ENCODE measurements around the gene ZSCAN10.

ZSCAN10 gene

GRCh38 chr16:3133844-3134243 lies 34.8 kb upstream of the ZSCAN10 start:
- no peak for DNase-seq

- peak; percentile 31 for DNase-seq
Measured at GRCh38 chr16:3131755-3132377, 32.8 kb upstream of the ZSCAN10 start.

- peak; percentile 75 for DNase-seq
Measured at GRCh38 chr16:3129137-3130131, 30.3 kb upstream of the ZSCAN10 start.

GRCh38 chr16:3127745-3128144 lies 28.7 kb upstream of the ZSCAN10 start:
- DNase-seq, result no peak

- peak; percentile 96 for DNase-seq
Measured at GRCh38 chr16:3123986-3124886, 25.1 kb upstream of the ZSCAN10 start.

- DNase-seq, result no peak
Measured at GRCh38 chr16:3122926-3123570, 24.0 kb upstream of the ZSCAN10 start.

GRCh38 chr16:3121851-3122467 lies 22.9 kb upstream of the ZSCAN10 start:
- DNase-seq, result no peak

- DNase-seq, result no peak
Measured at GRCh38 chr16:3120435-3120834, 21.3 kb upstream of the ZSCAN10 start.

GRCh38 chr16:3119701-3120408 lies 20.8 kb upstream of the ZSCAN10 start:
- no peak for DNase-seq

- no peak for DNase-seq
Measured at GRCh38 chr16:3119286-3119685, 20.2 kb upstream of the ZSCAN10 start.

- DNase-seq, result no peak
Measured at GRCh38 chr16:3118846-3119245, 19.8 kb upstream of the ZSCAN10 start.

GRCh38 chr16:3118204-3118790 lies 19.2 kb upstream of the ZSCAN10 start:
- DNase-seq, result no peak

- no peak for DNase-seq
Measured at GRCh38 chr16:3115561-3115960, 16.5 kb upstream of the ZSCAN10 start.

- DNase-seq, result no peak
Measured at GRCh38 chr16:3115003-3115402, 15.9 kb upstream of the ZSCAN10 start.

- DNase-seq, result no peak
Measured at GRCh38 chr16:3113765-3114479, 14.8 kb upstream of the ZSCAN10 start.

GRCh38 chr16:3112881-3113574 lies 13.9 kb upstream of the ZSCAN10 start:
- DNase-seq, result no peak

- DNase-seq, result no peak
Measured at GRCh38 chr16:3112058-3112880, 13.2 kb upstream of the ZSCAN10 start, which contains the start of gene ZNF205. Gene ZNF205 (plus strand): TSS chr16:3112586. CDS start chr16:3113431, 845 bp downstream.

GRCh38 chr16:3106205-3106928 lies 7.3 kb upstream of the ZSCAN10 start:
- peak; percentile 91 for DNase-seq
